H9 (cell line): ENCODE measurements around the gene ZNF408. TPM values are rescaled to one million over a fixed set of nuclear protein-coding genes. Genes with fewer than 3 reads are reported as not detected.

Experiments
- DNase-seq: peaks from one replicate; pipeline ENCODE4 v3.0.0-alpha.2; 2017
- H2AFZ ChIP-seq: one replicate; pipeline ENCODE4 v1.6.1; 2013; ENCODE audit warnings: mild to moderate bottlenecking, low read length, control low read depth, moderate library complexity
- H2AK5ac ChIP-seq: 2 replicates; pipeline ENCODE4 v1.6.1; 2013; ENCODE audit warnings: low read length, control low read depth, mixed read lengths; ENCODE audit not compliant: insufficient read length
- H2BK120ac ChIP-seq: one replicate; pipeline ENCODE4 v1.6.1; 2013; ENCODE audit warnings: low read depth, mild to moderate bottlenecking, low read length, control low read depth, inconsistent platforms; ENCODE audit not compliant: poor library complexity, severe bottlenecking
- H2BK12ac ChIP-seq: 2 replicates; pipeline ENCODE4 v1.6.1; 2013; ENCODE audit warnings: low read length, control low read depth, mixed read lengths, low read depth; ENCODE audit not compliant: insufficient read length
- H2BK15ac ChIP-seq: 2 replicates; pipeline ENCODE4 v1.6.1; 2013; ENCODE audit warnings: low read depth, low read length, control low read depth
- H2BK20ac ChIP-seq: one replicate; pipeline ENCODE4 v1.6.1; 2013; ENCODE audit warnings: low read depth, mild to moderate bottlenecking, low read length, control low read depth, inconsistent platforms; ENCODE audit not compliant: poor library complexity, severe bottlenecking
- H2BK5ac ChIP-seq: 2 replicates; pipeline ENCODE4 v1.6.1; 2013; ENCODE audit warnings: low read length, control low read depth, mixed read lengths; ENCODE audit not compliant: insufficient read length
- H3K14ac ChIP-seq: 2 replicates; pipeline ENCODE4 v1.6.1; 2013; ENCODE audit warnings: low read length, control low read depth; ENCODE audit not compliant: insufficient read depth
- H3K18ac ChIP-seq: 2 replicates; pipeline ENCODE4 v1.6.1; 2013; ENCODE audit warnings: low read depth, mild to moderate bottlenecking, mixed read lengths, low read length, control low read depth; ENCODE audit not compliant: insufficient read length
- H3K23ac ChIP-seq: 2 replicates; pipeline ENCODE4 v1.6.1; 2013; ENCODE audit warnings: low read length, control low read depth, mixed read lengths, low read depth; ENCODE audit not compliant: insufficient read length
- H3K23me2 ChIP-seq: 2 replicates; pipeline ENCODE4 v1.6.1; 2013; ENCODE audit warnings: low read depth, mild to moderate bottlenecking, mixed read lengths, low read length, control low read depth; ENCODE audit not compliant: insufficient read length, poor library complexity, severe bottlenecking
- H3K27ac ChIP-seq: 2 replicates; pipeline ENCODE4 v1.5.1; 2013; ENCODE audit warnings: low read length, control low read depth, mixed read lengths, low read depth; ENCODE audit not compliant: insufficient read length
- H3K27me3 ChIP-seq: 2 replicates; pipeline ENCODE4 v1.6.1; 2013; ENCODE audit warnings: low read length, control low read depth, inconsistent platforms; ENCODE audit not compliant: insufficient read depth
- H3K4ac ChIP-seq: 2 replicates; pipeline ENCODE4 v1.6.1; 2013; ENCODE audit warnings: low read depth, mild to moderate bottlenecking, control low read depth, inconsistent platforms, low read length, moderate library complexity
- H3K4me1 ChIP-seq: 2 replicates; pipeline ENCODE4 v1.6.1; 2013; ENCODE audit warnings: low read length, control low read depth, inconsistent platforms; ENCODE audit not compliant: insufficient read depth
- H3K4me2 ChIP-seq: 2 replicates; pipeline ENCODE4 v1.6.1; 2013; ENCODE audit warnings: low read length, control low read depth, mixed read lengths; ENCODE audit not compliant: insufficient read length, insufficient read depth
- H3K56ac ChIP-seq: 2 replicates; pipeline ENCODE4 v1.6.1; 2013; ENCODE audit warnings: low read depth, mild to moderate bottlenecking, mixed read lengths, low read length, control low read depth; ENCODE audit not compliant: insufficient read length
- H3K79me1 ChIP-seq: 2 replicates; pipeline ENCODE4 v1.6.1; 2013; ENCODE audit warnings: low read depth, mild to moderate bottlenecking, moderate library complexity, low read length, control low read depth, inconsistent platforms; ENCODE audit not compliant: insufficient read depth, poor library complexity, severe bottlenecking
- H3K79me2 ChIP-seq: 2 replicates; pipeline ENCODE4 v1.6.1; 2013; ENCODE audit warnings: low read length, control low read depth, inconsistent platforms; ENCODE audit not compliant: insufficient read depth
- H3K9ac ChIP-seq: 2 replicates; pipeline ENCODE4 v1.6.1; 2013; ENCODE audit warnings: low read length, control low read depth, mixed read lengths; ENCODE audit not compliant: insufficient read length; ENCODE audit errors: extremely low read depth
- H3K9me3 ChIP-seq: one replicate; pipeline ENCODE4 v1.6.1; 2013; ENCODE audit warnings: low read depth, low read length, inconsistent platforms; ENCODE audit not compliant: control insufficient read depth
- H3T11ph ChIP-seq: one replicate; pipeline ENCODE4 v1.6.1; 2013; ENCODE audit warnings: mild to moderate bottlenecking, low read length, control low read depth, inconsistent platforms
- H4K20me1 ChIP-seq: one replicate; pipeline ENCODE4 v1.6.1; 2013; ENCODE audit not compliant: control insufficient read depth, insufficient read length, insufficient read depth
- H4K5ac ChIP-seq: 2 replicates; pipeline ENCODE4 v1.6.1; 2013; ENCODE audit warnings: low read depth, mild to moderate bottlenecking, mixed read lengths, low read length, control low read depth; ENCODE audit not compliant: insufficient read length
- H4K8ac ChIP-seq: replicated peaks from 2 replicates; pipeline ENCODE4 v1.6.1; 2013; ENCODE audit warnings: low read length, control low read depth, mixed read lengths, low read depth; ENCODE audit not compliant: insufficient read length
- H4K91ac ChIP-seq: 2 replicates; pipeline ENCODE4 v1.6.1; 2013; ENCODE audit warnings: low read depth, mild to moderate bottlenecking, moderate library complexity, mixed read lengths, low read length, control low read depth; ENCODE audit not compliant: insufficient read length
- H3K27ac Mint-ChIP-seq, 3 experiments: 2 replicates in 2 of 3; 3 replicates in 1 of 3; pipeline ENCODE4 v1.8.0; 2020 to 2021; ENCODE audit warnings: mixed read lengths in 3 of 3, mild to moderate bottlenecking in 1 of 3, moderate library complexity in 1 of 3
- H3K27me3 Mint-ChIP-seq: 2 replicates; pipeline ENCODE4 v1.8.0; 2021; ENCODE audit warnings: low read depth, mild to moderate bottlenecking, moderate library complexity, mixed read lengths
- H3K36me3 Mint-ChIP-seq, 3 experiments: 2 replicates in 2 of 3; 3 replicates in 1 of 3; pipeline ENCODE4 v1.8.0; 2020 to 2021; ENCODE audit warnings: low read depth in 3 of 3, mixed read lengths in 3 of 3; ENCODE audit not compliant: insufficient read depth in 1 of 3
- H3K4me1 Mint-ChIP-seq, 2 experiments: 2 replicates each; pipeline ENCODE4 v1.8.0; 2020; ENCODE audit warnings: mixed read lengths in 2 of 2
- H3K4me3 Mint-ChIP-seq, 2 experiments: 2 replicates in 1 of 2; 3 replicates in 1 of 2; pipeline ENCODE4 v1.8.0; 2020 to 2021; ENCODE audit warnings: mild to moderate bottlenecking in 2 of 2, mixed read lengths in 2 of 2, moderate library complexity in 1 of 2
- H3K9me3 Mint-ChIP-seq, 2 experiments: 2 replicates in 1 of 2; 3 replicates in 1 of 2; pipeline ENCODE4 v1.8.0; 2020; ENCODE audit warnings: mild to moderate bottlenecking in 2 of 2, mixed read lengths in 2 of 2, moderate library complexity in 1 of 2
- WGBS: extraction: QIAGEN DNeasy Blood & Tissue Kit; methylation state at CpG from one replicate; pipeline ENCODE4 v1.1.7; 2013; ENCODE audit warnings: missing lambda C conversion rate, low lambda C conversion rate, mixed read lengths; ENCODE audit not compliant: insufficient read length; ENCODE audit errors: extremely low coverage; 5-methylcytosine and 5-hydroxymethylcytosine counted together
- total RNA-seq: library from RNA; stranded (reverse); gene quantifications from 2 replicates; pipeline ENCODE4 v1.2.1, GENCODE V29; 2021
- TF ChIP-seq, protein P1 (sequence below): fragments of 200-600 bp; sonication (generic); conservative IDR thresholded peaks from 3 replicates; pipeline ENCODE4 v1.8.0; 2021; ENCODE audit warnings: antibody characterized with exemption, mild to moderate bottlenecking

The ZNF408 gene
- total RNA-seq, 1 experiment from 2014 or later: 16.6 TPM

- Histone ChIP-seq H3K27me3 (no peaks in the 10 kb centered on the region), H4K8ac (no peak overlapping the region), H2BK12ac (no peak overlapping the region), H3K18ac (no peak overlapping the region), H3K27ac (no peak overlapping the region), H3K9me3 (no peaks in the 10 kb centered on the region), H2BK20ac (no peak overlapping the region), H2BK120ac (no peak overlapping the region), H3K14ac (no peak overlapping the region), H3K4ac (no peak overlapping the region), H4K91ac (no peak overlapping the region), H3K79me1 (no peaks in the 10 kb centered on the region), H3K23me2 (no peaks in the 10 kb centered on the region), H2AFZ (no peak overlapping the region), H3K56ac (no peak overlapping the region), H3K4me1 (no peaks in the 10 kb centered on the region), H3K23ac (no peak overlapping the region), H4K5ac (no peak overlapping the region), H3T11ph (no peak overlapping the region), H2BK15ac (no peak overlapping the region), H2BK5ac (no peak overlapping the region), H2AK5ac (no peak overlapping the region), H3K9ac (no peak overlapping the region), H4K20me1 (no peaks in the 10 kb centered on the region), H3K4me2 (no peak overlapping the region), H3K79me2 (no peaks in the 10 kb centered on the region)
- no peak for DNase-seq
- Mint-ChIP-seq H3K4me3 (peak overlapping the region in 1 of 2 experiments; percentile 36; a peak in 1 of 5 replicates), H3K4me1 (peaks cover 11% of the 10 kb centered on the region in 2 experiments; a peak in 3 of 4 replicates), H3K9me3 (no peaks in the 10 kb centered on the region), H3K36me3 (peaks cover 2 to 13% (median 13%) of the 10 kb centered on the region in 3 experiments; a peak in 5 of 7 replicates), H3K27me3 (no peaks in the 10 kb centered on the region), H3K27ac (peak overlapping the region in 1 of 3 experiments; percentile 62; a peak in 2 of 7 replicates)
- no CpG with 5 or more reads among the region's 12 CpGs for WGBS
- TF ChIP-seq, protein P1, sequence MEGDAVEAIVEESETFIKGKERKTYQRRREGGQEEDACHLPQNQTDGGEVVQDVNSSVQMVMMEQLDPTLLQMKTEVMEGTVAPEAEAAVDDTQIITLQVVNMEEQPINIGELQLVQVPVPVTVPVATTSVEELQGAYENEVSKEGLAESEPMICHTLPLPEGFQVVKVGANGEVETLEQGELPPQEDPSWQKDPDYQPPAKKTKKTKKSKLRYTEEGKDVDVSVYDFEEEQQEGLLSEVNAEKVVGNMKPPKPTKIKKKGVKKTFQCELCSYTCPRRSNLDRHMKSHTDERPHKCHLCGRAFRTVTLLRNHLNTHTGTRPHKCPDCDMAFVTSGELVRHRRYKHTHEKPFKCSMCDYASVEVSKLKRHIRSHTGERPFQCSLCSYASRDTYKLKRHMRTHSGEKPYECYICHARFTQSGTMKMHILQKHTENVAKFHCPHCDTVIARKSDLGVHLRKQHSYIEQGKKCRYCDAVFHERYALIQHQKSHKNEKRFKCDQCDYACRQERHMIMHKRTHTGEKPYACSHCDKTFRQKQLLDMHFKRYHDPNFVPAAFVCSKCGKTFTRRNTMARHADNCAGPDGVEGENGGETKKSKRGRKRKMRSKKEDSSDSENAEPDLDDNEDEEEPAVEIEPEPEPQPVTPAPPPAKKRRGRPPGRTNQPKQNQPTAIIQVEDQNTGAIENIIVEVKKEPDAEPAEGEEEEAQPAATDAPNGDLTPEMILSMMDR: no peak
Observed at GRCh38 chr11:46695345-46696211, 5.3 kb upstream of the ZNF408 start.
